H1 (cell line): ENCODE results near the gene OR10G3. TPM values are rescaled to one million over a fixed set of nuclear protein-coding genes. Genes with fewer than 3 reads are reported as not detected.
A peak's percentile ranks its signal among the peaks of the same experiment; 100 is the strongest.

Experiments
- CBX5 ChIP-seq: fragments of 300-800, 300-1000 bp; sonication (generic); IDR thresholded peaks from 2 replicates; pipeline ENCODE4 v1.7.1; 2016; ENCODE audit warnings: antibody characterized with exemption, low read length, low read depth
- CREB1 ChIP-seq: IDR thresholded peaks from 2 replicates; pipeline ENCODE4 v1.6.1; 2012; ENCODE audit warnings: inconsistent platforms
- CTCF ChIP-seq, 3 experiments: IDR thresholded peaks; 1 replicate in 2 of 3; 2 replicates in 1 of 3; pipeline versions ENCODE4 v1.5.1 to v1.6.1; 2011; ENCODE audit warnings: low read length in 3 of 3, mild to moderate bottlenecking in 3 of 3, inconsistent platforms in 2 of 3, low read depth in 1 of 3, moderate library complexity in 1 of 3; ENCODE audit not compliant: insufficient read depth in 1 of 3; ENCODE audit errors: control extremely low read depth in 1 of 3
- EGR1 ChIP-seq: IDR thresholded peaks from 2 replicates; pipeline ENCODE4 v1.6.1; 2011; ENCODE audit warnings: low read depth, low read length, borderline replicate concordance
- POLR2AphosphoS5 ChIP-seq: IDR thresholded peaks from 2 replicates; pipeline ENCODE4 v1.6.1; 2011; ENCODE audit warnings: low read depth, low read length
- RNF2 ChIP-seq: fragments of 200-900, 300-1000 bp; sonication (generic); IDR thresholded peaks from 2 replicates; pipeline ENCODE4 v1.7.1; 2016; ENCODE audit warnings: borderline replicate concordance, low read depth, mild to moderate bottlenecking, antibody characterized with exemption, low read length; ENCODE audit not compliant: poor library complexity, severe bottlenecking; ENCODE audit errors: missing control alignments
- SAP30 ChIP-seq: fragments of 300-600 bp; sonication (generic); IDR thresholded peaks from 2 replicates; pipeline ENCODE4 v1.7.1; 2012; ENCODE audit warnings: low read length, moderate library complexity, mild to moderate bottlenecking, inconsistent platforms; ENCODE audit not compliant: insufficient read depth, insufficient replicate concordance
- SIN3A ChIP-seq, 2 experiments: IDR thresholded peaks in 1 of 2; conservative IDR thresholded peaks in 1 of 2; 2 replicates each; pipeline ENCODE4 v1.6.1; 2011 to 2012; ENCODE audit warnings: low read length in 2 of 2, improper control_type of control experiment in 1 of 2, low read depth in 1 of 2, mild to moderate bottlenecking in 1 of 2
- SP4 ChIP-seq: IDR thresholded peaks from 2 replicates; pipeline ENCODE4 v1.6.1; 2012; ENCODE audit warnings: low read length, inconsistent platforms
- TAF7 ChIP-seq: optimal IDR thresholded peaks from 2 replicates; pipeline ENCODE3; 2011; ENCODE audit warnings: low read depth, mild to moderate bottlenecking, inconsistent platforms, low read length, moderate library complexity, borderline replicate concordance
- TBP ChIP-seq: IDR thresholded peaks from 2 replicates; pipeline ENCODE4 v1.6.1; 2011; ENCODE audit warnings: low read depth, low read length, improper control_type of control experiment
- TCF12 ChIP-seq: IDR thresholded peaks from 2 replicates; pipeline ENCODE4 v1.6.1; 2011; ENCODE audit warnings: low read depth, mild to moderate bottlenecking, low read length
- TEAD4 ChIP-seq: IDR thresholded peaks from 2 replicates; pipeline ENCODE4 v1.6.1; 2012; ENCODE audit warnings: low read depth, low read length, inconsistent platforms, mixed read lengths
- polyA plus RNA-seq, 7 experiments: library from polyadenylated mRNA; depleted of rRNA in 3 of 7; stranded (reverse) in 5 of 7; unstranded in 2 of 7; fragments of >200 nt in 5 of 7; fragments of 200-250 nt in 2 of 7; gene quantifications; 1 replicate in 5 of 7; 2 replicates in 1 of 7; 4 replicates in 1 of 7; pipeline versions ENCODE4 v1.2.1 to v1.2.3, GENCODE V29; 2011 to 2013; ENCODE audit warnings: missing spikeins in 2 of 7, mixed read lengths in 2 of 7
- total RNA-seq: library from RNA; stranded (reverse); fragmentation: NEBNext Ultra II Directional; extraction: Animal tissue kit (Norgen Biotek cat#: 25700); gene quantifications from 2 replicates; pipeline ENCODE4 v1.2.1, GENCODE V29; 2021

Gene OR10G3
- total and polyA plus RNA-seq, 2 of the 8 experiments (the other 6 are each of a cell fraction or from before 2014, with no cell fraction given) = not detected

GRCh38 chr14:21536418-21537089 lies 43.3 kb downstream of the OR10G3 start (continued):
- TF ChIP-seq RNF2 (no peak), POLR2AphosphoS5 (peak; percentile 57), CTCF (IDR thresholded peaks at IDR 0.05; ENCODE audit: control extremely low read depth in 1 of 3, insufficient read depth in 1 of 3, low read depth in 1 of 3, low read length in 3 of 3) (no peak), CBX5 (no peak), SIN3A (conservative IDR thresholded peaks at IDR 0.05 in 1 of 2, IDR thresholded peaks at IDR 0.05 in 1 of 2; ENCODE audit: low read depth in 1 of 2, low read length in 2 of 2) (peak; percentile 79 to 84; a peak in 2 of 4 replicates), CREB1 (no peak), TCF12 (no peak), TEAD4 (peak; percentile 59; the same call in 1 of the 2 replicates), TBP (peak; percentile 73), SP4 (no peak), SAP30 (peak; percentile 19), TAF7 (no peak), EGR1 (peak; percentile 62; the same call in 1 of the 2 replicates)
- TF ChIP-seq, all 59 proteins: peak for 10
